ENCODE measurements around the gene MRPS5.
A peak's percentile ranks its signal among the peaks of the same experiment; 100 is the strongest.

MRPS5 gene

GRCh38 chr2:95079199-95079683 lies 42.4 kb downstream of the MRPS5 start:
- no peak for DNase-seq (ENCODE audit: low spot score)
- TF ChIP-seq, protein P1, sequence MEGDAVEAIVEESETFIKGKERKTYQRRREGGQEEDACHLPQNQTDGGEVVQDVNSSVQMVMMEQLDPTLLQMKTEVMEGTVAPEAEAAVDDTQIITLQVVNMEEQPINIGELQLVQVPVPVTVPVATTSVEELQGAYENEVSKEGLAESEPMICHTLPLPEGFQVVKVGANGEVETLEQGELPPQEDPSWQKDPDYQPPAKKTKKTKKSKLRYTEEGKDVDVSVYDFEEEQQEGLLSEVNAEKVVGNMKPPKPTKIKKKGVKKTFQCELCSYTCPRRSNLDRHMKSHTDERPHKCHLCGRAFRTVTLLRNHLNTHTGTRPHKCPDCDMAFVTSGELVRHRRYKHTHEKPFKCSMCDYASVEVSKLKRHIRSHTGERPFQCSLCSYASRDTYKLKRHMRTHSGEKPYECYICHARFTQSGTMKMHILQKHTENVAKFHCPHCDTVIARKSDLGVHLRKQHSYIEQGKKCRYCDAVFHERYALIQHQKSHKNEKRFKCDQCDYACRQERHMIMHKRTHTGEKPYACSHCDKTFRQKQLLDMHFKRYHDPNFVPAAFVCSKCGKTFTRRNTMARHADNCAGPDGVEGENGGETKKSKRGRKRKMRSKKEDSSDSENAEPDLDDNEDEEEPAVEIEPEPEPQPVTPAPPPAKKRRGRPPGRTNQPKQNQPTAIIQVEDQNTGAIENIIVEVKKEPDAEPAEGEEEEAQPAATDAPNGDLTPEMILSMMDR (IDR thresholded peaks at IDR 0.05; ENCODE audit: extremely low read depth, insufficient read depth, missing control alignments) = no peak
- in situ Hi-C loops (cut with MboI; ENCODE audit: low pct_unique_long_range_greater_than_20kb, low sequenced_read_pairs, unreplicated experiment) = no loop called here

DNA sequence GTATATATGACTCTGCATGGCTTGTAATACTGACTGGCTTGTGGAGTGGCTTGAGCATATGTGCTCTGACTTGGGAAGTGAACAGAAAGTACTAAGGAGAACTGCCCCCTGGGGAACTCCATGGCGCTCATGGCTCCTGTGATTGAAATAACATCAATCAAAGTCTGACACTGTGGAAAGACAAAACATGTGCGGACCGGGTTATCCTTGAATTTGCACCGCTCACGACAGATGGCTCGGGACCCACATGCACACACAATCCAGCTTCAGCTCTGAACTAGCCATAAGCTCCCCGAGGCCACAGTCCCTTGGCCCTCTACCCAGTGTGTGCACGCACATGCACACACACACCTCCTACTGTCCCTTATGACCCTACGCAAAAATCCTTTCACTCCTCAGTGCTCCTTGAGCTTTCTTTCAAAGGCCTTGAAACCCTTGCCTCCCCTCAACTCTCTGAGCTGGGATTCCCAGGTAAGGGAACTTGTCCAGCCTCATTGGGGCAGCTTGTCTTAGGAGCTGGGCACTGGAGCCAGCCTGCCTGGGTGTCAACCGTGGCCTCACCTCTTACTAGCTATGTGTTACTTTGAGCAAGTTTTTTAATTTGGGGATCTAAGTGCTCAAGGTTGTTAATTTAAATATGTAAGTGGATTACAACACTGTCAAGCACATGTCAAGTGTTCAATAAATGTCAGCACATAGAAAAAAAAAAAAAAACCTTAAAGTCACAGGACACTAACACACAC lies 43.6 kb downstream of the MRPS5 start:
- in situ Hi-C loops (cut with MboI; ENCODE audit: low pct_unique_long_range_greater_than_20kb, low sequenced_read_pairs, unreplicated experiment) = no loop called here
- TF ChIP-seq, protein P1 (IDR thresholded peaks at IDR 0.05; ENCODE audit: extremely low read depth, insufficient read depth, missing control alignments) = no peak
- DNase-seq (ENCODE audit: low spot score) = no peak

DNA sequence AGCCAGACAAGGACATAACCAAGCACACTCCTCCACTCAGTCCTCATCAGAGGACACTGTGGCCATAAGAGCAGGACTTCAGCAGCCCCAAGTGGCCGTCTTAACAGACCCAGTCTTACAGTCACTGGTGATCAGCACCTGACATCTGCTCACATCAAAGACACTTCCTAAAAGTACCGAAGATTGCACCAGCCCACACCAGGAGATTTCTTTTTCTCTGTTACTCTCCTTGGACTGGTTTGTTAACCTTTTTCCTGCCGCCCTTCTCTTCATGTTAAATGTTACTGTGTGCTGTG lies 44.1 kb downstream of the MRPS5 start:
- no peak for DNase-seq (ENCODE audit: low spot score)
- in situ Hi-C loops (cut with MboI; ENCODE audit: low pct_unique_long_range_greater_than_20kb, low sequenced_read_pairs, unreplicated experiment) = no loop called here
- TF ChIP-seq, protein P1 (IDR thresholded peaks at IDR 0.05; ENCODE audit: extremely low read depth, insufficient read depth, missing control alignments) = peak; percentile 34

- TF ChIP-seq, protein P1 (IDR thresholded peaks at IDR 0.05; ENCODE audit: extremely low read depth, insufficient read depth, missing control alignments) = peak; percentile 89
- peak; percentile 85 for DNase-seq (ENCODE audit: low spot score)
- in situ Hi-C loops (cut with MboI; ENCODE audit: low pct_unique_long_range_greater_than_20kb, low sequenced_read_pairs, unreplicated experiment) = no loop called here
Measured at GRCh38 chr2:95076705-95077529, 44.7 kb downstream of the MRPS5 start.

- TF ChIP-seq, protein P1 (IDR thresholded peaks at IDR 0.05; ENCODE audit: extremely low read depth, insufficient read depth, missing control alignments) = no peak
- no peak for DNase-seq (ENCODE audit: low spot score)
- in situ Hi-C loops (cut with MboI; ENCODE audit: low pct_unique_long_range_greater_than_20kb, low sequenced_read_pairs, unreplicated experiment) = no loop called here
Measured at GRCh38 chr2:95075440-95076132, 46.0 kb downstream of the MRPS5 start.

- no peak for DNase-seq (ENCODE audit: low spot score)
- in situ Hi-C loops (cut with MboI; ENCODE audit: low pct_unique_long_range_greater_than_20kb, low sequenced_read_pairs, unreplicated experiment) = no loop called here
Measured at GRCh38 chr2:95074663-95075439, 46.8 kb downstream of the MRPS5 start.

More at GRCh38 chr2:95074663-95075439, 46.8 kb downstream of the MRPS5 start:
- TF ChIP-seq, protein P1 (IDR thresholded peaks at IDR 0.05; ENCODE audit: extremely low read depth, insufficient read depth, missing control alignments) = no peak

All from GM13977 (cell line).